ENCODE measurements around the gene TMEM154. TPM values are rescaled to one million over a fixed set of nuclear protein-coding genes. Genes with fewer than 3 reads are reported as not detected.
A peak's percentile ranks its signal among the peaks of the same experiment; 100 is the strongest.

Gene TMEM154
- total RNA-seq, 4 donors from 2014 or later: 41.2 to 83.1 (median 60.5) TPM

DNA sequence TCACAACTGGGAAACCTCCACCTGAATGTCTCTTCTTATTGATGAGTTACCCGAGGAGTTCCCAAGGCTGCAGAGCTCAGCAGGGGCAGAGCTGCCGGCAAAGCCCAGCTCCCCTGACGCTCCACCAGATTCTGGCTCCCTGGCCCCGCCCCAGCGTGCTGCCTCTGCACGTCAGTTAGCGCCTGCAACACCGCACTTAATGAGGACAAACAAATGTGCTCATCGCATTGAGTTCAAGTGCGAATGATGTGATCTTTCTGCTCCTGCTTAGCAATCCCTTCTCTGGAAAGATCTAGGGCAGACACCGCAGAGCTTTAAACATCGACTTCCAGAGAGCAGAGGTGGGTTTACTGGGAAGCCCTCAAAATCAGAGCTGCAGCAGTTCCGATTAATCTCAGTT is 88.4 kb downstream of the TMEM154 start:
- Histone ChIP-seq H3K36me3 (no peaks in the 10 kb centered on the region), H3K9me3 (no peaks in the 10 kb centered on the region), H3K4me3 (peak overlapping the region in 3 of 4 donors; percentile 20 to 50 (median 22)), H3K27me3 (no peaks in the 10 kb centered on the region), H3K4me1 (peaks cover 0 to 52% (median 14%) of the 10 kb centered on the region in 3 donors), H3K27ac (peak overlapping the region; percentile 32 to 84 (median 73))
- intact Hi-C loops (cut with DNase I): no loop called here
- no peak for DNase-seq
- 8 to 13% methylated on average over 4 to 6 of the region's 13 CpGs for WGBS, 2 donors
- TF ChIP-seq, protein P1, sequence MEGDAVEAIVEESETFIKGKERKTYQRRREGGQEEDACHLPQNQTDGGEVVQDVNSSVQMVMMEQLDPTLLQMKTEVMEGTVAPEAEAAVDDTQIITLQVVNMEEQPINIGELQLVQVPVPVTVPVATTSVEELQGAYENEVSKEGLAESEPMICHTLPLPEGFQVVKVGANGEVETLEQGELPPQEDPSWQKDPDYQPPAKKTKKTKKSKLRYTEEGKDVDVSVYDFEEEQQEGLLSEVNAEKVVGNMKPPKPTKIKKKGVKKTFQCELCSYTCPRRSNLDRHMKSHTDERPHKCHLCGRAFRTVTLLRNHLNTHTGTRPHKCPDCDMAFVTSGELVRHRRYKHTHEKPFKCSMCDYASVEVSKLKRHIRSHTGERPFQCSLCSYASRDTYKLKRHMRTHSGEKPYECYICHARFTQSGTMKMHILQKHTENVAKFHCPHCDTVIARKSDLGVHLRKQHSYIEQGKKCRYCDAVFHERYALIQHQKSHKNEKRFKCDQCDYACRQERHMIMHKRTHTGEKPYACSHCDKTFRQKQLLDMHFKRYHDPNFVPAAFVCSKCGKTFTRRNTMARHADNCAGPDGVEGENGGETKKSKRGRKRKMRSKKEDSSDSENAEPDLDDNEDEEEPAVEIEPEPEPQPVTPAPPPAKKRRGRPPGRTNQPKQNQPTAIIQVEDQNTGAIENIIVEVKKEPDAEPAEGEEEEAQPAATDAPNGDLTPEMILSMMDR (IDR thresholded peaks at IDR 0.05): no peak
- TF ChIP-seq POLR2A (IDR thresholded peaks at IDR 0.05): no peak

DNA sequence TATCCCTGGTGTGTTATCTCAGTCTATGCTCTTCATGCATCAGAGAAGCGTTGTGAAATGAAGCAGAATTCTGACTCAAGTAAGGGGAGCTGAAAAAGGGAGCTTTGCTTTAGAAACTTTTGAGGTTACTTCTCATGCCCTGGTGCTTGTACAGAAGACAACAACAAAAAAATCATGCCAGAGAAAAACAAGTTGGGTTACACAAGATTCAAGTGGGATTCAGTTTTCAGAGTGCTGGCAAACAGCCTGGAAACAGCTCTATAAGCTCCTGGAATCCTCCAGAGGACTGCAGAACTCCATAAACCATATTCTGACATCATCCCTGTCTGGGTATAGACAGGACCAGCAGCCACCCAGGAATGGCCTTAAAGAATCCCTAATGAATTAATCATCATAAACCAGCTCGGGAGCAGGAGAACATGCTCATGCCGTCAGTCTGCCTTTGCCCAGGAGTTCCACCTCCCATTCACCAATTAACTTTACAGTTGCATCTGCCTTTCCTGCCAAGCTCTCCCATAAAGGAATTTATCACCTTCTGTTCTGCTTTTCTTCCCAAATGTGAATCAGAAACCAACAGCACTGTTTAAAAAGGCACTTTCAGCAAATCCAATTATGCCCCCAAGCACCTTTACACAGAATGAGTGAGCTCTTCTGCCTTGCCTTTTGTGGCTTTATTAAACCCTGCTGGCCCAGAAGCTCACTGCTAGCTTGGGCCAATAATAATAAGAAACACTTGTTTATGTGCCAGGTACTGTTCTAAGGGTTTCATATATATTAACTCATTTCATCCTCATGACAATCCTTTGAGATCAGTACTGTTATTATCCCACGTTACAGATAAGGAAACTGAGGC is 89.4 kb downstream of the TMEM154 start:
- no peak for DNase-seq
- TF ChIP-seq, protein P1 (IDR thresholded peaks at IDR 0.05): no peak
- TF ChIP-seq POLR2A (IDR thresholded peaks at IDR 0.05): no peak
- peaks cover 0 to 56% (median 18%) of the 10 kb centered on the region in 3 donors for H3K4me1 ChIP-seq
- H3K4me3 ChIP-seq: peak overlapping the region in 1 of 4 donors; percentile 50
- no peaks in the 10 kb centered on the region for H3K27me3 ChIP-seq
- intact Hi-C loops (cut with DNase I): no loop called here
- no peaks in the 10 kb centered on the region for H3K9me3 ChIP-seq
- no peaks in the 10 kb centered on the region for H3K36me3 ChIP-seq
- H3K27ac ChIP-seq: peak overlapping the region; percentile 32 to 84 (median 73)
- WGBS, 2 donors: 25 to 39% methylated on average over 4 of the region's 4 CpGs

DNA sequence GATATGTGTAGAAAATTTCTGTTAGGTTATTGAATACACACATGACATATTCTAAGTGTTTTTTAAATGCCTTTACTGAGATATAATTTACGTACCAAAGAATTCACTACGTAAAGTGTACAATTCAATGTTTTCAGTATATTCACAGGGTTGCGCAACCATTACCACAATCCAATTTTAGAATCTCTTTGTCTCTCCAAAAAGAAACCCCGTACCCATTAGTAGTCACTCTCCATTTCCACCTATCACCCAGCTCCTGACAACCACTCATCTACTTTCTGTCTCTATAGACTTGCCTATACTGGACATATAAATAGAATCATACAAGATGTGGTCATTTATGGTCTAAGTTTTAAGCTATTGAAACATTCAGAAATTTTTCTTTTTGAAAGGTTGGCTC is 90.9 kb downstream of the TMEM154 start:
- WGBS, 2 donors: 75 to 79% methylated on average over 4 of the region's 4 CpGs
- intact Hi-C loops (cut with DNase I): no loop called here
- peak overlapping the region in 2 of 4 donors; percentile 4 to 23 for H3K27ac ChIP-seq

DNA sequence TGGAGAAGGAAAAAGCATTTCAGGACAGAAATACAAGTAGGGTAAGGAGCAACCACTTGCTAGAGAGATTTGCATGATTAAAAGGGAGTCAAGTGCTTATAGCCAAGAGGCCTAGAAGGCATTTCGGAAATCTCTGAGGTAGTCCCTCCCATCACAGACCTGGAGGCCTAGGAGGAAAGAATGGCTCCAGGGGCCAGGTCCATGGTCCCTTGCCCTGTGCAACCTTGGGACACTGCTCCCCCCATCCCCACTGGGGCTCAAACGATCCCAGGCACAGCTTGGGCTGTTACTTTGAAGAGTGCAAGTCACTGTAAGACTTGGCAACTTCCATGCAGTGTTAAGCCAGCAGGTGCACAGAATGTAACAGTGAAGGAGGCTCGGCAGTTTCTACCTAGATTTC is 92.7 kb downstream of the TMEM154 start:
- Histone ChIP-seq H3K36me3 (no peaks in the 10 kb centered on the region), H3K27me3 (no peaks in the 10 kb centered on the region), H3K4me1 (peaks cover 0 to 60% (median 18%) of the 10 kb centered on the region in 3 donors), H3K9me3 (no peaks in the 10 kb centered on the region), H3K4me3 (no peak overlapping the region), H3K27ac (peak overlapping the region in 2 of 4 donors; percentile 21 to 65)
- no peak for TF ChIP-seq POLR2A (IDR thresholded peaks at IDR 0.05)
- TF ChIP-seq, protein P1 (IDR thresholded peaks at IDR 0.05): no peak
- intact Hi-C loops (cut with DNase I): no loop called here
- no peak for DNase-seq
- WGBS, 2 donors: 89 to 100% methylated on average over 3 of the region's 3 CpGs

More for the DNA sequence above, 90.9 kb downstream of the TMEM154 start:
- Histone ChIP-seq H3K4me3 (no peak overlapping the region), H3K9me3 (no peaks in the 10 kb centered on the region), H3K27me3 (no peaks in the 10 kb centered on the region), H3K4me1 (peaks cover 0 to 60% (median 18%) of the 10 kb centered on the region in 3 donors), H3K36me3 (no peaks in the 10 kb centered on the region)
- DNase-seq: no peak
- TF ChIP-seq POLR2A (IDR thresholded peaks at IDR 0.05): no peak
- TF ChIP-seq, protein P1 (IDR thresholded peaks at IDR 0.05): no peak

DNA sequence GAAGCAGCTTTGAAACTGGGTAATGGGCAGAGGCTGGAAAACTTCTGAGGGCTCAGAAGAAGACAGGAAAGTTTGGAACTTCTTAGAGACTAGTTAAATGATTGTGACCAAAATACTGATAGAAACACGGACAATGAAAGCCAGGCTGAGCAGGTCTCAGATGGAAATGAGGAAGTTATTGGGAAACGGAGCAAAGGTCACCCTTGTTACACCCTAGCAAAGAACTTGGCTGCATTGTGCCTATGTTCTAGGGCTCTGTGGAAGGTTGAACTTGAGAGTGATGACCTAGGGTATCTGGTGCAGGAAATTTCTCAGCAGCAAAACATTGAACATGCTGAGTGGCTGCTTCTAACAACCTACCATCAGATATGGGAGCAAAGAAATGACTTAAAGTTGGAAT is 93.1 kb downstream of the TMEM154 start:
- no peaks in the 10 kb centered on the region for H3K9me3 ChIP-seq
- peaks cover 0 to 56% (median 18%) of the 10 kb centered on the region in 3 donors for H3K4me1 ChIP-seq
- no peaks in the 10 kb centered on the region for H3K27me3 ChIP-seq
- H3K36me3 ChIP-seq: no peaks in the 10 kb centered on the region
- 79 to 92% methylated on average over 2 of the region's 2 CpGs for WGBS, 2 donors
- no peak overlapping the region for H3K4me3 ChIP-seq
- peak overlapping the region in 2 of 4 donors; percentile 65 to 67 for H3K27ac ChIP-seq
- DNase-seq: no peak
- TF ChIP-seq, protein P1 (IDR thresholded peaks at IDR 0.05): no peak
- no peak for TF ChIP-seq POLR2A (IDR thresholded peaks at IDR 0.05)
- intact Hi-C loops (cut with DNase I): no loop called here

Data from esophagus squamous epithelium (tissue), 5 donors.